ENCODE results near the gene HSPG2. TPM values are rescaled to one million over a fixed set of nuclear protein-coding genes. Genes with fewer than 3 reads are reported as not detected.
"Not testable (repeated sequence)": the region's sequence is repeated elsewhere in the genome, so short reads cannot be mapped to it uniquely, and the experiment has no call there.

HSPG2 gene
- total and polyA plus RNA-seq, 7 experiments from 2014 or later = 1.0 to 20.8 (median 9.4) TPM

DNA sequence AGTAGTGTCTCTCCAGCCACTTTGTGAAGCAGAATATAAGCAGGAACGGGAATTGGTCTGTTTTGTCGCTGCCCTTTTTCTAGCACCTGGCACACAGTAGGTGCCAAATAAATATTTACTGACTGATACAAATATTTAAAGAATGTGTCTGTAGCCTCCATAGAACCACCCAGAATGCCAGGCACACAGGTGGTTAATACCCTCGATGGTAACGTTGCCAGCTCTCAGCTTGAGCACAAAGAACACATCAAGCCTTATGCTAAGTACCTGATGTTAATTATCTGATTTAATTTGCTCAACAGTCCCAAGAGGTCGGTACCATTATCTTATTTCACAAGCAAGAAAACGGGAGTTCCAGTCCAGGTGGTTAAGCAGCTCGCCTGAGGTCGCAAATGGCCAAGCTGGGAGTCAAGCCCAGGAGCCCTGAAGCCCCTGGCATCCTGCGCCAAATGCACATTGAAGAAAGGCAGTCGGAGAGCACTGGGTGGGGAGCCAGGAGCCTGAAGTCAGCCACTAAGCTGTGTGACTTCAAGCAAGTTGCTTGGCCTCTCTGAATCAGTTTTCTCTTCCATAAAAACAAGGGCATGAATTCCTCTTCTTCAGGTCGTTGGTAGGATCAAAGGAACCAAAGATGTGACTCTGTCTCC lies 26.4 kb downstream of the HSPG2 start:
- Mint-ChIP-seq H3K4me3 (no peak overlapping the region), H3K27ac (peak overlapping the region in 7 of 9 donors; percentile 34 to 72 (median 60)), H3K4me1 (peaks cover 7 to 24% (median 17%) of the 10 kb centered on the region in 7 donors), H3K9me3 (no peaks in the 10 kb centered on the region), H3K27me3 (no peaks in the 10 kb centered on the region), H3K36me3 (no peaks in the 10 kb centered on the region)
- ChIA-PET POLR2A (no interaction called here), CTCF (no interaction called here)
- intact Hi-C loops (cut with micrococcal nuclease) = no loop called here
- H3K9me3 ChIP-seq (ENCODE audit: control insufficient read depth in 2 of 3, low read length in 3 of 3) = no peaks in the 10 kb centered on the region
- H3K4me1 ChIP-seq (ENCODE audit: control insufficient read depth in 2 of 2, insufficient read depth in 2 of 2, low read length in 2 of 2) = peaks cover 0 to 7% of the 10 kb centered on the region in 2 donors
- no peaks in the 10 kb centered on the region for H3K36me3 ChIP-seq (ENCODE audit: control insufficient read depth in 2 of 3, insufficient read depth in 3 of 3, low read length in 3 of 3)
- no peak overlapping the region for H3K4me3 ChIP-seq (ENCODE audit: low read length)
- DNase-seq = no peak
- no peak overlapping the region for H3K27ac ChIP-seq (ENCODE audit: low read depth, low read length)
- no peaks in the 10 kb centered on the region for H3K27me3 ChIP-seq (ENCODE audit: control insufficient read depth in 2 of 2, insufficient read depth in 2 of 2, low read length in 2 of 2)
- no peak for ATAC-seq

GRCh38 chr1:21909787-21910503 lies 27.2 kb downstream of the HSPG2 start:
- no peak overlapping the region for H3K4me3 ChIP-seq (ENCODE audit: low read length)
- CTCF ChIA-PET = no interaction called here
- Mint-ChIP-seq H3K9me3 (no peaks in the 10 kb centered on the region), H3K36me3 (no peaks in the 10 kb centered on the region), H3K4me1 (peaks cover 9 to 28% (median 17%) of the 10 kb centered on the region in 7 donors), H3K4me3 (peak overlapping the region in 4 of 10 donors; percentile 13 to 64 (median 34)), H3K27me3 (no peaks in the 10 kb centered on the region), H3K27ac (peak overlapping the region in 8 of 9 donors; percentile 34 to 79 (median 51))
- peak overlapping the region; percentile 45 for H3K27ac ChIP-seq (ENCODE audit: low read depth, low read length)
- POLR2A ChIA-PET = no interaction called here
- peak in 6 of 9 donors; percentile 8 to 49 (median 14) for DNase-seq
- no peaks in the 10 kb centered on the region for H3K27me3 ChIP-seq (ENCODE audit: control insufficient read depth in 2 of 2, insufficient read depth in 2 of 2, low read length in 2 of 2)
- no peaks in the 10 kb centered on the region for H3K36me3 ChIP-seq (ENCODE audit: control insufficient read depth in 2 of 3, insufficient read depth in 3 of 3, low read length in 3 of 3)
- intact Hi-C loops (cut with micrococcal nuclease) = loop anchor here in 1 of 2 donors (2.0 kb wide), 1 partner anchor 47 kb away; no protein-coding TSS in a partner anchor
- H3K4me1 ChIP-seq (ENCODE audit: control insufficient read depth in 2 of 2, insufficient read depth in 2 of 2, low read length in 2 of 2) = peaks cover 0 to 7% of the 10 kb centered on the region in 2 donors
- peak; percentile 69 for ATAC-seq
- H3K9me3 ChIP-seq (ENCODE audit: control insufficient read depth in 2 of 3, low read length in 3 of 3) = no peaks in the 10 kb centered on the region

GRCh38 chr1:21909286-21909759 lies 27.8 kb downstream of the HSPG2 start:
- ATAC-seq (no peak), DNase-seq (no peak)
- Histone ChIP-seq H3K4me1 (ENCODE audit: control insufficient read depth in 2 of 2, insufficient read depth in 2 of 2, low read length in 2 of 2) (peaks cover 0 to 7% of the 10 kb centered on the region in 2 donors), H3K9me3 (ENCODE audit: control insufficient read depth in 2 of 3, low read length in 3 of 3) (no peaks in the 10 kb centered on the region), H3K4me3 (ENCODE audit: low read length) (no peak overlapping the region), H3K27ac (ENCODE audit: low read depth, low read length) (peak overlapping the region; percentile 45), H3K36me3 (ENCODE audit: control insufficient read depth in 2 of 3, insufficient read depth in 3 of 3, low read length in 3 of 3) (no peaks in the 10 kb centered on the region), H3K27me3 (ENCODE audit: control insufficient read depth in 2 of 2, insufficient read depth in 2 of 2, low read length in 2 of 2) (no peaks in the 10 kb centered on the region)
- CTCF ChIA-PET = no interaction called here
- intact Hi-C loops (cut with micrococcal nuclease) = loop anchor here in 1 of 2 donors (2.0 kb wide), 1 partner anchor 47 kb away; no protein-coding TSS in a partner anchor
- H3K4me3 Mint-ChIP-seq = peak overlapping the region in 2 of 10 donors; percentile 13 to 14
- H3K9me3 Mint-ChIP-seq = no peaks in the 10 kb centered on the region
- peak overlapping the region in 6 of 9 donors; percentile 34 to 79 (median 54) for H3K27ac Mint-ChIP-seq
- H3K27me3 Mint-ChIP-seq = no peaks in the 10 kb centered on the region
- peaks cover 9 to 30% (median 17%) of the 10 kb centered on the region in 7 donors for H3K4me1 Mint-ChIP-seq
- POLR2A ChIA-PET = interaction anchor here (0.7 kb wide), 1 partner anchor 54 kb away, joined by 3 read pairs; no protein-coding TSS in a partner anchor
- no peaks in the 10 kb centered on the region for H3K36me3 Mint-ChIP-seq

DNA sequence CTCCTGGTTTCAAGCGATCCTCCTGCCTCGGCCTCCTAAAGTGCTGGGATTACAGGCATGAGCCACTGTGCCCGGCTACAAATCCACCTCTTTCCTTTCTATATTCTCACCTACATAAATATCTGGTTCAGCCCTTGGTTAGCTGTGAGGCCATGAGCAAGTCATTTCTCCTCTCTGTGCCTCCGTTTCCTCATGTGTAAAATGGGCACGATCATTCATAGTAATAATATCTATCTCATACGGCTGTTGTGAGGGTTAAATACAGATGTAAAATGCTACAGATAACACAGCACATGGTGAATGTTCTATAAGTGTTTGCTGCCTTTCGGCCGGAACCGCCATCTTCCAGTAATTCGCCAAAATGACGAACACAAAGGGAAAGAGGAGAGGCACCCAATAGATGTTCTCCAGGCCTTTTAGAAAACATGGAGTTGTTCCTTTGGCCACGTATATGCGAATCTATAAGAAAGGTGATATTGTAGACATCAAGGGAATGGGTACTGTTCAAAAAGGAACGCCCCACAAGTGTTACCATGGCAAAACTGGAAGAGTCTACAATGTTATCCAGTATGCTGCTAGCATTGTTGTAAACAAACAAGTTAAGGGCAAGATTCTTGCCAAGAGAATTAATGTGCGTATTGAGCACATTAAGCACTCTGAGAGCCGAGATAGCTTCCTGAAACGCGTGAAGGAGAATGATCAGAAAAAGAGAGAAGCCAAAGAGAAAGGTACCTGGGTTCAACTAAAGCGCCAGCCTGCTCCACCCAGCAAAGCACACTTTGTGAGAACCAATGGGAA lies 29.2 kb downstream of the HSPG2 start:
- ATAC-seq; H3K9me3 Mint-ChIP-seq; H3K27me3 Mint-ChIP-seq; H3K36me3 Mint-ChIP-seq; CTCF ChIA-PET; H3K4me3 ChIP-seq (ENCODE audit: low read length); H3K4me1 ChIP-seq (ENCODE audit: control insufficient read depth in 2 of 2, insufficient read depth in 2 of 2, low read length in 2 of 2); H3K27ac ChIP-seq (ENCODE audit: low read depth, low read length); DNase-seq; H3K36me3 ChIP-seq (ENCODE audit: control insufficient read depth in 2 of 3, insufficient read depth in 3 of 3, low read length in 3 of 3); H3K9me3 ChIP-seq (ENCODE audit: control insufficient read depth in 2 of 3, low read length in 3 of 3); H3K27me3 ChIP-seq (ENCODE audit: control insufficient read depth in 2 of 2, insufficient read depth in 2 of 2, low read length in 2 of 2); H3K4me3 Mint-ChIP-seq; POLR2A ChIA-PET: not testable (repeated sequence)
- Mint-ChIP-seq H3K27ac (peak overlapping the region in 2 of 9 donors; percentile 54 to 95), H3K4me1 (peaks cover 10 to 28% (median 17%) of the 10 kb centered on the region in 7 donors)
- intact Hi-C loops (cut with micrococcal nuclease) = loop anchor here in 1 of 2 donors (2.0 kb wide), 1 partner anchor 49 kb away; no protein-coding TSS in a partner anchor

- intact Hi-C loops (cut with micrococcal nuclease) = no loop called here
- Mint-ChIP-seq H3K27ac (no peak overlapping the region), H3K9me3 (no peaks in the 10 kb centered on the region), H3K4me3 (no peak overlapping the region), H3K27me3 (no peaks in the 10 kb centered on the region), H3K36me3 (no peaks in the 10 kb centered on the region), H3K4me1 (peaks cover 8 to 28% (median 19%) of the 10 kb centered on the region in 7 donors)
- no peak for DNase-seq
- H3K9me3 ChIP-seq (ENCODE audit: control insufficient read depth in 2 of 3, low read length in 3 of 3) = no peaks in the 10 kb centered on the region
- ATAC-seq = no peak
- ChIA-PET POLR2A (no interaction called here), CTCF (no interaction called here)
- H3K36me3 ChIP-seq (ENCODE audit: control insufficient read depth in 2 of 3, insufficient read depth in 3 of 3, low read length in 3 of 3) = no peaks in the 10 kb centered on the region
- H3K4me1 ChIP-seq (ENCODE audit: control insufficient read depth in 2 of 2, insufficient read depth in 2 of 2, low read length in 2 of 2) = peaks cover 0 to 9% of the 10 kb centered on the region in 2 donors
- no peak overlapping the region for H3K4me3 ChIP-seq (ENCODE audit: low read length)
- no peak overlapping the region for H3K27ac ChIP-seq (ENCODE audit: low read depth, low read length)
- no peaks in the 10 kb centered on the region for H3K27me3 ChIP-seq (ENCODE audit: control insufficient read depth in 2 of 2, insufficient read depth in 2 of 2, low read length in 2 of 2)
Measured at GRCh38 chr1:21907079-21907418, 30.1 kb downstream of the HSPG2 start.

DNA sequence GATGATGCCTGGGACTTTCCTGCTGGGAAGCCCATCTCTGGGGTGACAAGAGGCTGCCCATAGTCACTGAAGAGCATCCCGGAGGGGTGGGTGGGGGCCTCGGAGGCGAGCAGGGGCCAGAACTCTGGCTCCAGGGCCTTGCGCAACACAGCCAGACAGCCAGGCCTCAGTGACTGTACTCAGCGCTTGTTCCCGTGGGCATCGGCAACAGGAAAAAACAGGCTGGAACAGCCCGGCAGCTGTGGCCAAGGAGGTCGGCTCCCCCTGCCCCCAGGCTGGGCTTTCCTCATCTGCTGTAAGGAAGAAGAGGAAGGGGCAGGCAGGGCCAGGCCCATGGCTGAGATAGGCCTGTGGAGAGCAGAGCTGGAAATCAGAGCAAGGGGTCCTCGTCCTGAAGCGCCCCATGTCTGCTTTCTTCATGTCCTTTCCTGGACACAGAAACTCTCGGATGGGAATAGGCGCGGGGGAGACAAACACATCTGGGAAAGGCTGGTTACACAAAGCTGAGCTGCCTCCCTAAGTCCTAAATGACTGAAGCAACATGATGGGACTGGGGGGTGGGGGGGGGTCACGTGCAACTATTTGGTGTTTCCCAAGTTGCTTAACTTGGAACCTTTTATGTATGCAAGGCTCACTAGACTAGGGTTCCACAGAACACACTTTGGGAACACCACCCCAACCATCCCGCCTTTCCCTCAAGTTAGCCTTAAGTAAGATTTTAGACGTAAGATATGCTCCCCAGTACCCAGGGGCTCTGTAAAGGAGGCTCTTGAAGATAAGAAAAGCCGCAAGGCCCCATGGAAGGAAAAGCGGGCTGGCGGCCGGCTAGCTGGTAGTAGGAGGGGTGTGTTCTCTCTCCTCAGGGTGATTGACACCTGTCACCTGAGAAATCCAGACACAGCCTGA lies 30.7 kb downstream of the HSPG2 start:
- Mint-ChIP-seq H3K36me3 (no peaks in the 10 kb centered on the region), H3K4me3 (no peak overlapping the region), H3K27me3 (no peaks in the 10 kb centered on the region), H3K4me1 (peaks cover 8 to 28% (median 19%) of the 10 kb centered on the region in 7 donors), H3K9me3 (no peaks in the 10 kb centered on the region), H3K27ac (no peak overlapping the region)
- Histone ChIP-seq H3K4me1 (ENCODE audit: control insufficient read depth in 2 of 2, insufficient read depth in 2 of 2, low read length in 2 of 2) (peaks cover 0 to 11% of the 10 kb centered on the region in 2 donors), H3K9me3 (ENCODE audit: control insufficient read depth in 2 of 3, low read length in 3 of 3) (no peaks in the 10 kb centered on the region), H3K27ac (ENCODE audit: low read depth, low read length) (no peak overlapping the region), H3K36me3 (ENCODE audit: control insufficient read depth in 2 of 3, insufficient read depth in 3 of 3, low read length in 3 of 3) (no peaks in the 10 kb centered on the region), H3K27me3 (ENCODE audit: control insufficient read depth in 2 of 2, insufficient read depth in 2 of 2, low read length in 2 of 2) (no peaks in the 10 kb centered on the region), H3K4me3 (ENCODE audit: low read length) (no peak overlapping the region)
- ChIA-PET CTCF (no interaction called here), POLR2A (interaction anchor here (0.6 kb wide), 1 partner anchor 21 kb away, joined by 3 read pairs; no protein-coding TSS in a partner anchor)
- intact Hi-C loops (cut with micrococcal nuclease) = no loop called here
- ATAC-seq (no peak), DNase-seq (no peak)

All from naive thymus-derived CD4-positive, alpha-beta T cell (primary cell).